Activated CD8-positive, alpha-beta memory T cell treated with anti-CD3 and anti-CD28 coated beads, Interleukin-2, amount 50 U/mL, for 24 hours (primary cell): ENCODE measurements around the gene PLPPR1.

Experiments used
- DNase-seq: peaks from one replicate; pipeline ENCODE4 v3.0.0-alpha.2; 2020; ENCODE audit errors: extremely low read depth

Gene PLPPR1

DNA sequence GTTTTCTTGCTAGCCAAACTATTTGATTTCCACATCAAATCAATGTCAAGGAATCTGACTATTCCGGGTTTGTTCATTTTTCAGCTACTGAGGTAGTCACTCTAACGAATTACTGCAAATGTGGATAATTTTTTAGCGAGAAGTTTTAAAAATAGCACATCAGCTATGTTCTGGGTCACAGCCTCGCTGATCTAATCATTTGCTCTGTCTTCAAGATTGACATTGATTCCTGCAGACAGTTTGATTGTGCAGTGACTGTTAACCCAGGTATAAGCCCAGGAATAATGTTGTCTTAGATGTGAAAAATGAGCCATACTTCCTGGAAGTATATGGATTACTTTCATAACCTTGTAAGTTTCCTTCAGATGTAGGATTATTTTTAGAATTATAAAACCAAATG is 181.1 kb downstream of the PLPPR1 start:
- DNase-seq = no peak

DNA sequence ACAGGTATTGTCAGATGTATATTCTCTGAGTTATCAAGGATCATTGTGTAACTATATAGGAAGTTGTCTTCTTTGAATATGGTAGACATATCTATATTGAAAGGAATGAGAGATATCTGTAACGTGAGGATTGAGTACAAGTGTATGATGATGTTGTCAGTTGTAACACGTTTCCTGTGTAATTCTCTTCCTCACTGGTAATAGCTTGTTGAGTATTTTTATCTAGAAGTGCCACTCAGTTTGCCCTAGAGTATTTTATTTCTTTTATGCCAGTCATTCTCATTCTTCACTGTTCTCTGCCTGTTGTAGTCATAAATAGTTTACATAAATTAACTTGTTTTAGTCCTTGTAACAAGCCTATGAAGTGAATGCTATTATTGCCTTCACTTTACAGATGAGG is 184.1 kb downstream of the PLPPR1 start:
- no peak for DNase-seq

DNA sequence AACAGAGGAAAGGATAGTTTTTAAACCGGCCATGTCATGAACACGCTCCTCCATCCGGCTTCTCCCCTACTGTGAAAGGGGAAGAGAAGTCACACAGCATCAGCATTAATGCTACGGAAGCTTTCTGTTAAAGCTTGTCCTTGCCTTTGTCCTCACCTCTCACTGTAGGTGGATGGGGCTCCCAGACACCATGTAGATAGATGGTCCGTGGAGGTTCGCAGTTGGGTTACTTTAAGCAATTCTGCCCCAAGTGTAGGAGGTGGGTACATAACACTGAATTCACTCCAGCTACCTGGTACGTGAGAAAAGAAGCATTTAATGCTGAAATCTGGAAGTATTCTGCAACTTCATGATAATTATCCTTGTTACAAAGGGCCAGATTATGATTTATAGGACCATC is 190.5 kb downstream of the PLPPR1 start:
- DNase-seq = no peak

DNA sequence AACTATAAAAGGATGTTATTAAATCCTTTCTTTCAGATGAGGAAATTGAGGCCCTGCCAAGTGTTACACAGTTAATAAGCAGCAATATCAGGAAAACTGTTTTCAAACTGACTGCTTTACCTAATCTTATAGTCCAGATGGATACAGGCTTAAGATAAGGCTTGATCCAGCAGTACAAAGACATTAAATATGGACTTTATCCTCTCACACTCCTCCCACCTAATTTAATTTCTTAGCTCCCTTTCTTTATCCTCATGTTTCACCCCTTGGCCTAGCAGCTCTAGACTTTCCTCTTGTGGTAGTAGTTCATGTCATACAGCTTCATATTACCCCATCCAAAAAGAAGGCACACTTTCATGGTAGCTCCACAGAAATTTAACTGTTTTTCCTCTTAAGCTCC is 191.8 kb downstream of the PLPPR1 start:
- DNase-seq = no peak

DNA sequence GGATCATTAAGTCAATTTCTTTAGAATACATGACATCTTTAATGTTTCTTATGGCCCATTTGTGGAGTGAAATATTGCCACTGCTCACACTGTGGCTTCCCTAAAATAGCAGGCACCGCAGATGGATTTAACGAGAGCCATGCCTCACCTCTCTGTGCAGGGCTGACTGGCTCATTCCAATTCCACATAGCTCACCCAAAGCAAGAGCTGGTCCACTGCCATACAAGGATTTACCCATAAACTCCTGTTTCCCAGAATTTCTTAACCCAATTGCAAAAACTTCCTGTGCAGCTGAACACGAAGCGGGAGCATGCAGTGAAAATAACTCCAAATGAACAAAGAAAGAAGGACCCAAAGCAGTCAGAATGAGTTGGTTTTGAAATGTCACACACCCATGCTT is 196.7 kb downstream of the PLPPR1 start:
- no peak for DNase-seq

DNA sequence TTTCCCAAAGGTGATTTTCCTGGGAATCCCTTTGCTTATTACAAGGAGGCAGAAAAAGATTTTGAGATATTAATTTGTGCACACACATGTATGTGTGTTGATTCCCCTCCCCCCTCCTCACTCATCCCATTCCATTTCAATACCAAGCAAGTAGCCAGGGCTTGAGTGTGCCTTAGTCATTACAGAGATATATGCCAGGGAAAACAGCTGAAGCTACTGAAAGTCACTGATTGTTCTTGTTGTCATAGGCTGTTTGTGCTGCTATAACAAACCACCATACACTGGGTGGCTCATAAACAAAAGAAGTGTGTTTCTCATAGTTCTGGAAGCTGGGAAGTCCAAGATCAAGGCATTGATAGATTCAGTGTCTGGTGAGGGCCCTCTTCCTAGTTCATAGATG is 197.6 kb downstream of the PLPPR1 start:
- DNase-seq = no peak

DNA sequence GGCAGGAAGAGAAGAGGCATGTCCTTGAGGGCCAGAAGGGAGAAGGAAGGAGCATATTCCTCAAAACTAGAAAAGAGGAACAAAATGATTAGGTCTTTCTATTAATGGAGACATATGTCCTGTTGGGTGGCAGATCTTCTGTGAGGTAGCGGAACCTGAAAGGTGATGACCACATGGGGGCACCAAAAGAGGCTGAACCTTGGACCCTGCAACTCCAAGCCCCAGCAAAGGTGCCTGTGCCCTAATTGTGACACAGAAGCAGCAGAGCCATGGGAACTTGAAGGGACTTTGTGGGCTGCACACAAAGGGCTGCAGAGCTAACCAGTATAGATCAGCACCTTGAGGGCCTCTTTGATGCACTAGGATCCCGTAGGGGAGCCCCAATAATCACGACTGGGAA is 198.3 kb downstream of the PLPPR1 start:
- no peak for DNase-seq

DNA sequence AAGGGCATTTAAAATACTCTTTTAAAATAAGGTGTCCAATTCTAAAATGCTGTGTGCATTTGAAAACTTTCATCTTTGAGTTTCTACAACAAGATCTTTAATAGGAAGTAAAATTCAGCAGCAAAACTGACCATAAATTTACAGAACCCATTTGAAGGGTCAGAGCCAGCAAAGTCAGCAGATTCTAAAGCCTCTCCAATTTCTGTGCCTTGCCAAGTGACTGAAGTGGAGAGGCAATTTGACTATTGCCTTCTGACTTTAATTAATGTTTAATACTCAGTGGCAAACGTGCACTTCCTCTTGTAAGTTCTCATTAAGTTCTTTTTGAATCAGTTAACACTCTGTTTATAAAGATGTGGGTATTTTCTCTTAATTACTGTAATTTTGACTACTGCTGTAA is 201.1 kb downstream of the PLPPR1 start:
- DNase-seq = no peak

DNA sequence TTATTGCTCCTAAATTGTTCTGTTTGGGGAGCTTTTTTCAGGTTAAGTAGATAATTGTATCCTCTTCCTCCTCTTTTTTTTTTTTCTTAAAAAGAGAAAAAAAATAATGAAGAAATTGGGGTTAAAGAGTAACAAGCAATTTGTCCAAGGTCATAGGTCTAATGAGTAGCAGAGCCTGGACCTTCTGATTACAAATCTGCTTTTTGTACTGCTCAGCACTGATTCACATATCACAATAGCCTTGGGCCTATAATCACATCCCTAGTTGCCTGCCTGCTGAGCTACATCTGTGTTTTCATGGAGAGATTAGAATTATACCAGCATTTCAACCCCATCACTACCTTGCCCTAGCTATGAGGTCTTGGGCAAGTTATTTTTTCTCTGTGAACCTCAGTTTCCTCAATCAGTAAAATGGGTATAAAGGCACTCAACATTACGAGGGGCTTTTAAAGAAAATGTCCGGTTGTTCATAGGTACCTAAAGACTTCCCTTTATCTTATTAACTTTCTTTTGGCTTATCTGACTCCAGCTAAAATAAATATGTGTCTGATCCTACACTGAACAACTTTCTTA is 204.0 kb downstream of the PLPPR1 start:
- DNase-seq = no peak

DNA sequence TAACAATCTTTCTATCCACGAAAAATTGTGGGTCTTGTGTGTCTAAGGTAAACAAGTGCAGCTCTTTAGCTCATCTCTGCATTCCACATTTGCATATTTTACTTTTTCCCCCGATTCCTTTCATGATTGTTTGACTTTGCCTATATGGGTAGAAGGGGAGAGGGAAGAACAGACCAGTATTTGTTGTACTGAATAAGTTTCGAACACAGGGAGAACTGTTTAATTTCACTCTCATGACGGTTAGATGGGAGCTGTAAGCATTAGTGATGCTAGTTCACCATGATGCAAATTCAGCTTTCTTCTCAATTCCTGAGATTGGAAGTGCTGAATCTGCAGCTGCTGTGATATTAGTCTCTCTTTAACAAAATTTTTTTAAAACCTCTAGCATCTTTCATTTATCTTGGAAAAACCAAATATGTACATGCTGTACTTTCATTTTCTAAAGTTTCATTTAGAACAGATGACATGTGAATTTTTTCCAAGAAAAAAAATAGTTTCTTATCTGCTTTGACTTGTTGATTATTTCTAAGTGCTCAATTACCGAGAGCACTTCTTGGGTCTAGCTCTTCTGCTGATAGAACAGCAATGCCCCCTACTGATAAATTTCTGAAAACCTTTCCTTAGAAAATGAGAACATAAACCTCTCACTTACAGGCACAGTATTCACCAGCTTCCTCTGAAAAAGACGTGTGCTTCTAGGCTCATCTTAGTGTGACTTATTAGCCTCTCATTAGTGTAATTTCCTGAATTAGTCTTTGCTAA is 206.8 kb downstream of the PLPPR1 start:
- DNase-seq = no peak

DNA sequence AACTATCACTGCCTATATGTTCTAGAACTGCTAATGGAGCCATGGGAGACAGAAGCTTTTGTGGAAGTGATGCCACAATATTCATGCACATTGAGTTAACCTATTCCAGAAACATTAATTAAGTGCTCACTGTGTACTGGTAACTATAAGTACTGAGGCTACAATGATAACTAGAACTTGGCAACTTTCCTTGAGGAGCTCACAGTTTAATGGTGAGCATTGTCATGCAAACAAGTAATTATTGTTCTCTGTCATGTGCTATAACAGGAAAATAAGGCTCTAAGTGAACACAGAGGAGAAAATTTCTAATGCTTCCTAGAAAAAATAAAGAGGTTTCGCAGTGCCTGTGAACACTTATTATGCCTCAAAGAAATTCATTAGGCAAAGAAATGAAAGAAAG is 214.1 kb downstream of the PLPPR1 start:
- DNase-seq = no peak

DNA sequence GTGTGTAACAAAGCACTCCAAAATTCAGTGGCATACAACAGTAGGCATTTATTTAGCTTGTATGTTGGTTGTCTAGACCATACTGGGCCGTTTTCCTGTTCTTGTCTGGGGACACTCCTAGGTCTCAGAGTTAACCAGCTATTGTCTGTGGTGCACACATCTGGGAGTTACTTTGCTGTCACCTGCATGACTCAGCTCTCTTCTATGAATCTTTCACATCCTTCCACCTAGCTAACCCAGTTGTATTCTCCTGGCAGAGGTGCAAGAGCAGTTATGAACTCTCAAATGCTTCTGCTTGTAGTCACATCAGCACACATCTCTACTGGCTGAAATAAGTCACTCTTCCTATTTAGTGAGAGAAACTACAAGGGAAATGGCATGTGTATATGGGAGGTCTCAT is 218.2 kb downstream of the PLPPR1 start:
- no peak for DNase-seq

DNA sequence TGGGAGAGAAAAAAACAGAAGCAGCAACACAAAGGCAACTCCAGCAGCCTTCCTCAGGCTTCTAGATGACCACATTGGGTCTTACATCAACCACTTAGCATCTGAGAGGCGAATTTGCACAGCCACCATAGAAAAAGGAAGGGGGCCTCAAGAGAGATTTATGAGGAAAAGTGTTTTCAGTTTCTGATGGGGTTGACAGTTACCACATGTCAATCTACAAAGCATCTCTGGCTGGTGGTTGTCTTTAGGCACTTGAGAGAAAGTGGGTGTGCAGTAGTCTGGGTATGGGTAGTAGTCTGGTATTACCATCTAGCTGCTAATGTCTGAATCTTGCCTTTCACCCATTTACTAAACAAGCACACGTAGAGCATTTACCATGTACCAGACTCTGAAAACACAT is 218.8 kb downstream of the PLPPR1 start:
- no peak for DNase-seq

DNA sequence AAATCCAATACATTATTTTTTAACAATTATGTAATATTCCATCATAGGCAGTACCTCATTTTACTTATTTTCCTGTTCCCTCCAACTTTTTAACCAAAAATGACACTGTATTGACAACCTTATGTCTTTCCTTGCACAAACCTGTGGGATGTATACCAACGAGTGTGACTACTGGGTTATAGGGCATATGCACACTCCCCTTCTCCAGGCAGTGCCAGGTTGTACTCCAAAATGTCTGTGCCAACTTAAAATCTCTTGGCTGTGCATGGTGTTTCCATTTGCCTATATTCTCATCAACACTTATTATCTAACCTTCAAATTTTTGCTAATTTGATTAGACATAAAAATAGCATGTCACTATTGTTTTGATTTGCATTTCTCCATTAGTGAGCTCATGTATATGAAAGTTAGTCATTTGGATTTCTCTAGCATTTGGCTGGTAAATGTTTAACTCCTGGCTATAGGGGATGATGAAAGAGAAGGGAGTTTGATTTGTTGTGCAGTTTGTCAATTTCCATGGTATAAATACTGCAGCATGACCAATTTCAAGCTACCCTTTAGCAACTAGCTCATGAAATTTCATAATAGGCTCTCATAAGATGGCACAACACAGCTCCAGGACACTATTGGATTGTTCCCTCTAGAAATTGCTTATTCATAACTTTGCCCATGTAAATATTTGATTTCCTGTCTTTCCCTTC is 226.4 kb downstream of the PLPPR1 start:
- DNase-seq = no peak

DNA sequence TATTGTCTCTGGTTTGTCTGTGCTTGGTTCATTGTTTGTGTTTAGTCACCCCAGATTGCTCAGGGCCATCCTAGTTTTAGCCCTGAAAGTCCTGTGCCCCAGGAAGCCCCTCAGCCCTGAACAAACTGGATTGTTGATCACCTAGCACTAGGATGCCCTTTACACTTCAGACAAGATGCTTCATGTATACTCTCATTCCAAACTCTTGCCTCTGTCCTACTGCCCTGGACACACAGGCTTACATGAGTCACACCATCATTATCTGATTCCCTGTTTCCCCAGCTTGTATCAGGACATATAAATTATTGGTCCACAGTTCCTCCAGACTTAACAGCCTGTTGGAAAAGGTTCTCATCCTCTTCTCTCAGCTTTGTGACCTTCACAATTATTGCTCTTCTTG is 236.2 kb downstream of the PLPPR1 start:
- DNase-seq = no peak

DNA sequence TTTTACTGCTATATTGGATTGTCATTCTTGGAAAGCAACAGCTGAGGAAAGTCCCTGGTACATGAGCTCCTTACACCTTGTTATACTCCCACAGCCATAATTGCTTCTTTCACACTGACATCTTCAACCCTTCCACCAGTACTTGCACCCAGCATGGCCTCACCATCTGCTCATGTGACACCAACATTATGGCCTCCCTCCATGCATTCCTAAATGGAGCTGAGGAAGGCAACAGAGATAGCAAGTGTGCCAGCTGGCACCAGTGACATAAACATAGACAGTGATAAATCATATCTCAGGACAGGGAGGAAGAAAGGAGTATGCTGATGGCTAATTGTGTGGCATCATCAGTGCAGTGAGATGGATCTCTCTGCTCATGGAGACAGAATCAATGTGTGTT is 236.7 kb downstream of the PLPPR1 start:
- no peak for DNase-seq

DNA sequence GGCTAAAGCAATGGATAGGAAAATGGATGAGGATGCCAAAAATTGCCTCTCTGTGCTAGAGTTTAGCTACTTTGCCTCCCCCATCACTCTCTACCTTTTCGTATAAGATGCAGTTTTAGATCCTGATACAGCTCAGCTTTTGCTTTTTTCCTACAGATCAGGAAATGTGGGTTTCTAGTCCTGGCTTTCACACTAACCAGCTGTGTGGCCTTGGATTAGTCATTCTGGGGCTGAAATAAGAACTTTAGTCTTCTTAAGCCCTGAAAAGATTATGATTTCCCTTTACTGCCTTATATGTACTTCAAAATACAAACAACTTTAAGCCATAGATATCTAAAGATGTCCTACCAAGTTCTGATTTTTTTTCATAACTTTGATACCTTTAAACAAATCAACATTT is 239.9 kb downstream of the PLPPR1 start:
- no peak for DNase-seq

DNA sequence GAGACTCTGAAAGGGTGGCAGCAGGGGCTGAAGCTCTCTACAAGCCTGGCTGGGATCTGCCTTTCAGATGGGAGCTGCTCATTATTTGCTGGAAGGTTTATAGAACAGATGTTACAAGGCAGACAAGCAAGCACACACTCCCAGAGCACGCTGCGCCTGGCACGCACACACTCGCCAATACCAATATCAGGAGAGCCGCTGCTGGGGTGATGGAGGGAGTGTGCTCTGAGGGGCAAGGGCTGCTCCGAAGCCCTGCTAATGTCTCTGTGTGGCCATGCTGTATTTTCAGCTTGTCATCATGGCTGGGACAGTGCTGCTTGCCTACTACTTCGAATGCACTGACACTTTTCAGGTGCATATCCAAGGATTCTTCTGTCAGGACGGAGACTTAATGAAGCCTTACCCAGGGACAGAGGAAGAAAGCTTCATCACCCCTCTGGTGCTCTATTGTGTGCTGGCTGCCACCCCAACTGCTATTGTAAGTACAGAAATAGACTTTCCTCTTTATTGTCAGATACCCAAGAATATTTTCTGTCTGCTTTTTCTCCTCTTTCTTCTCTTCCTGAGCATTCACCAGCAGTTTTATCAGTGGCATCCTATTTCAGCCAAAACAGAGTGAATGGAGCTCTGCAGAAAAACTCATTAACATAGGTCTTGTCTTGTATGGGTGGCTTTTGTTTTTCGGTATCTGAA is 241.2 kb downstream of the PLPPR1 start:
- DNase-seq = no peak

DNA sequence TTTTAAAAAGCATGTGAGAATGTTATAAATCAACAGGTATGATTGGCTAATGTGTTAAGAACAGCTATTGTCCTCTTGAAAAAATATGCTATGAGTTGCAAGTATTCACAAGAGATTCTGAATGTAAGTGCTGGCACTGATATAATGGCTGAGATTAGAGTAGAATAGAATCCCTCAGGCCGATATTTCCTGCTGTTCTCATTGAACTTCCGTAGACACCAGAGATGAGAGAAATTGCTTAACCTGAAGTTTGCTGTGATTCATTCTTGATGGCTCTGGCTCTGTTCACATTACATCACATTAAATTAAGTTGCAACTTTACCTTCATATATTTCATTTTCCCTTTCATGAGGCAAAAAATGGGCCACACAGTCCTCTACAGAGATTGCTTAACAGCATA is 241.8 kb downstream of the PLPPR1 start:
- no peak for DNase-seq

DNA sequence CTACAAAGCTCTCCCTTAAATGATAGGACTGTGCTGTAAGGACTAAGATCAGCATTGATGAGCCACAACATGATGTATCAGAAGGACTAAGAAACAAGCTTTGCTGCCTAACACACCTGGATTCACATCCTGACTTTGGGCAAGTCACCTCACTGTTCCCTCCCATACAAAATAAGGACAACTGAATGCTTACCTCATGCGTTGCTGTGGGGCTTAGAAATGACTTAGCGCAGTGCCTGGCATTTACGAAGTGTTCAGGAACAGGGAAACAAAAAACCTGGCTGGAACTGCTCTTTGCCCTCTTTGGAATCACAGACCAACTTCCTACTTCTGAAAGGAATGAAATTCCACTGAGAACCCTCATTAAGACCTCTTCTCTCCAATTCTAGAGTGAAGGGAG is 242.6 kb downstream of the PLPPR1 start:
- DNase-seq = no peak

DNA sequence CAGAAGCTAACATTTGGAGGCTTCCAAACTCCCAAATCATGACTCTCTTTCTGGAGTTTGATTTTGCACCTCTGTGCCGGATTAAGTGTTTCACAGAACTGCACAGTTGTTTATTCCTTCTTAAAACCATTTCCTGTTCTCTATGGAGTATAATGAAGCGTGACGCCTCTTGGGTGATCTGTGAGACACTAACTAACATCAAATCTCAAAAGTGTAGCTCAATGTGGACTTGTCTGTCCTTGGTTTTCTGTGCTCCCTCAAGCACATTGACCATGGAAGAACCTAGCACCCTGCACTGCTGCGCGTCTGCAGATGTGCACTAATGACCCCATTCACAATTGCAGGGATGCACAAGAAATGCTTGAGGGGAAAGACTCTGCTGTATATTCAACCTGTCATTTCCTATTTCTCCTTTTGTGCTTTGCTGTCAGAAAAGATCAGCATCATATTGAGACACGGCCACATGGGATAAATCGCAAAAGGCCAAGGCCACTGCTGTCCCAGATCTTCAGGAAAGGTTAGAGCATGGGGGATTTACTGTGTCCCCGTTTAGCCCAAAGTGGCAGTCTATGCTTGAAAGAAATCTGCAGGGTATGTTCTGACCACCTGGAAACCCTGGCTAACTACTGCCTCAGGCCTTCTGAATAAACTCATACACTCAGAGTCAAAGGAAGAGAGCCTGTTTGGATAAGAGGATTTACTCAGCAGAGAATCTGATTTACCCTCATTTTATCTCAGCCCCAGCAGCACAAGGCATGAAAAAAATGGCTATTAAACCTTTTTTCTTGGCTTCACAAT is 246.6 kb downstream of the PLPPR1 start:
- no peak for DNase-seq

DNA sequence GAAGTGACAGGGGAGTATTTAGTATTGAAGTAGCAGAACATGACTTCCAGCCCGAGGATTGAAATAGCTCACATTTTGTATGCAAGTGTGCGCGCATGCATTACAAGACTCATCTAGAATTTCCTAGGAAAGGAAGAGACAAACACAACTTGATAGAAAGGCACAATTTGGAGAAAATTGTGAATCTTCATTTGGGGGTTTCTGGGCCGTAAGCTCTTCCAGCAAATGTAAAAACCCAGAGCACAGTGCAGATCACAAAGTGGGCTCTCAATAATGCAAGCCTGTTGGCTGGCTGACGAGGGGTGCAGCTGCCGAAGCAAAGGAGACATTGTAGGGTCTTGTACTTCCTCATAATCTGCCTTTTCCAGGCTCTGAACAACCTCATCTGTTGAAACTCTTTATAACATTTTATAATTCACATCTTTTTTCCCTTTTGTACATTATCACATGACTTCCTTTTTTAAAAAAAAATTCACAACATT is 247.3 kb downstream of the PLPPR1 start:
- DNase-seq = no peak
